Esophagus squamous epithelium (tissue), 5 donors: ENCODE results near the gene FUT3. TPM values are rescaled to one million over a fixed set of nuclear protein-coding genes. Genes with fewer than 3 reads are reported as not detected.
A peak's percentile ranks its signal among the peaks of the same experiment; 100 is the strongest.

Source experiments
- DNase-seq: peaks from one replicate; lab custom pipeline; 2025; lab: John Stamatoyannopoulos, UW
- H3K27ac ChIP-seq, 4 donors: fragments of 200-600 bp; sonication (generic); one replicate each; pipeline ENCODE4 v1.5.1; 2016 to 2019; ENCODE audit warnings: mild to moderate bottlenecking in 1 of 4
- H3K27me3 ChIP-seq, 4 donors: fragments of 200-600 bp; sonication (generic); 1 replicate in 3 of 4; 2 replicates in 1 of 4; pipeline versions ENCODE4 v1.5.1 to v1.6.0; 2017 to 2021; ENCODE audit warnings: antibody characterized with exemption in 1 of 4
- H3K36me3 ChIP-seq, 3 donors: fragments of 200-600 bp; sonication (generic); one replicate each; pipeline ENCODE4 v1.5.1; 2016 to 2019
- H3K4me1 ChIP-seq, 3 donors: fragments of 200-600 bp; sonication (generic); one replicate each; pipeline ENCODE4 v1.5.1; 2017 to 2019
- H3K4me3 ChIP-seq, 4 donors: fragments of 200-600 bp; sonication (generic); 1 replicate in 3 of 4; 2 replicates in 1 of 4; pipeline ENCODE4 v1.5.1; 2016 to 2019; ENCODE audit warnings: mild to moderate bottlenecking in 2 of 4, moderate library complexity in 1 of 4
- H3K9me3 ChIP-seq, 3 donors: fragments of 200-600 bp; sonication (generic); one replicate each; pipeline ENCODE4 v1.5.1; 2016 to 2019
- POLR2A ChIP-seq, 4 donors: fragments of 450-650 bp; IDR thresholded peaks; one replicate each; pipeline ENCODE4 v1.6.1; 2017; ENCODE audit warnings: antibody characterized with exemption in 4 of 4, mild to moderate bottlenecking in 4 of 4, moderate library complexity in 3 of 4
- WGBS, 2 donors: methylation state at CpG; one replicate each; pipeline ENCODE4 v1.1.5; 2018; 5-methylcytosine and 5-hydroxymethylcytosine counted together
- intact Hi-C: fragments of 100-400 bp; cut with DNase I; formaldehyde crosslinking; loops from one replicate; pipeline ENCODE4 v1.15.0; 2022
- total RNA-seq, 4 donors: library from RNA; depleted of rRNA; stranded (reverse); fragments of >200 nt; gene quantifications; one replicate each; pipeline ENCODE4 v1.1.0, GENCODE V29; 2016
- TF ChIP-seq, protein P1 (sequence below), 6 experiments: fragments of 450-650 bp in 4 of 6; fragments of 200-600 bp in 2 of 6; sonication (generic) in 2 of 6; IDR thresholded peaks; one replicate each; pipeline ENCODE4 v1.5.1; 2016 to 2019; ENCODE audit warnings: antibody characterized with exemption in 6 of 6, mild to moderate bottlenecking in 4 of 6, moderate library complexity in 4 of 6
- donor health status: DM: yes; HTN: yes; CAD: no.

FUT3 gene
- total RNA-seq, 4 donors from 2014 or later = 51.7 to 145 (median 84.8) TPM

DNA sequence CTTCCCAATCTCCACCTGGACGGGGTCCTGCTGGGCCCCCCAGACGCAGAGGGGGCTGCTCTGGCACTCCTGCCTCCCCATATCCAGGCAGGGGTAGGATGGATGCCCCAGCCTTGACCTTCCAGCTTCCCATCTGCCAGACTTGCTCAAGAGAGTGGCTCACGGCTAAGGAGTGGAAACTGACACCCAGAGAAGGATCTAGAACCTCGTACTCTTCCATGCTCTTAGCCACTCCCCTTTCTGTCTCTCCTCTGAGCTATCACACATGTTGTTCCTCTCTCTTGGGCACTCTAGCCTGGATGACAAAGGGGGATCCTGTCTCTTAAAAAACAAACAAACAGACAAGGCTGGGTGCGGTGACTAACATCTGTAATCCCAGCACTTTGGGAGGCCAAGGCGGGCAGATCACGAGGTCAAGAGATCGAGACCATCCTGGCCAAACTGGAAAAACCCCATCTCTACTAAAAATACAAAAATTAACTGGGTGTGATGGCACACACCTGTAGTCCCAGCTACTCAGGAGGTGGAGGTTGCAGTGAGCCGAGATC is 31.2 kb upstream of the FUT3 start:
- no peaks in the 10 kb centered on the region for H3K9me3 ChIP-seq
- TF ChIP-seq POLR2A (IDR thresholded peaks at IDR 0.05) = no peak
- TF ChIP-seq, protein P1, sequence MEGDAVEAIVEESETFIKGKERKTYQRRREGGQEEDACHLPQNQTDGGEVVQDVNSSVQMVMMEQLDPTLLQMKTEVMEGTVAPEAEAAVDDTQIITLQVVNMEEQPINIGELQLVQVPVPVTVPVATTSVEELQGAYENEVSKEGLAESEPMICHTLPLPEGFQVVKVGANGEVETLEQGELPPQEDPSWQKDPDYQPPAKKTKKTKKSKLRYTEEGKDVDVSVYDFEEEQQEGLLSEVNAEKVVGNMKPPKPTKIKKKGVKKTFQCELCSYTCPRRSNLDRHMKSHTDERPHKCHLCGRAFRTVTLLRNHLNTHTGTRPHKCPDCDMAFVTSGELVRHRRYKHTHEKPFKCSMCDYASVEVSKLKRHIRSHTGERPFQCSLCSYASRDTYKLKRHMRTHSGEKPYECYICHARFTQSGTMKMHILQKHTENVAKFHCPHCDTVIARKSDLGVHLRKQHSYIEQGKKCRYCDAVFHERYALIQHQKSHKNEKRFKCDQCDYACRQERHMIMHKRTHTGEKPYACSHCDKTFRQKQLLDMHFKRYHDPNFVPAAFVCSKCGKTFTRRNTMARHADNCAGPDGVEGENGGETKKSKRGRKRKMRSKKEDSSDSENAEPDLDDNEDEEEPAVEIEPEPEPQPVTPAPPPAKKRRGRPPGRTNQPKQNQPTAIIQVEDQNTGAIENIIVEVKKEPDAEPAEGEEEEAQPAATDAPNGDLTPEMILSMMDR (IDR thresholded peaks at IDR 0.05) = no peak
- peaks cover 4 to 49% (median 10%) of the 10 kb centered on the region in 3 donors for H3K4me1 ChIP-seq
- H3K27ac ChIP-seq = peak overlapping the region; percentile 45 to 86 (median 64)
- intact Hi-C loops = no loop called here
- H3K27me3 ChIP-seq = peaks cover 0 to 54% (median 0%) of the 10 kb centered on the region in 4 donors
- no peak for DNase-seq
- no peaks in the 10 kb centered on the region for H3K36me3 ChIP-seq
- WGBS, 2 donors = 34 to 46% methylated on average over 5 to 7 of the region's 9 CpGs
- H3K4me3 ChIP-seq = no peak overlapping the region

DNA sequence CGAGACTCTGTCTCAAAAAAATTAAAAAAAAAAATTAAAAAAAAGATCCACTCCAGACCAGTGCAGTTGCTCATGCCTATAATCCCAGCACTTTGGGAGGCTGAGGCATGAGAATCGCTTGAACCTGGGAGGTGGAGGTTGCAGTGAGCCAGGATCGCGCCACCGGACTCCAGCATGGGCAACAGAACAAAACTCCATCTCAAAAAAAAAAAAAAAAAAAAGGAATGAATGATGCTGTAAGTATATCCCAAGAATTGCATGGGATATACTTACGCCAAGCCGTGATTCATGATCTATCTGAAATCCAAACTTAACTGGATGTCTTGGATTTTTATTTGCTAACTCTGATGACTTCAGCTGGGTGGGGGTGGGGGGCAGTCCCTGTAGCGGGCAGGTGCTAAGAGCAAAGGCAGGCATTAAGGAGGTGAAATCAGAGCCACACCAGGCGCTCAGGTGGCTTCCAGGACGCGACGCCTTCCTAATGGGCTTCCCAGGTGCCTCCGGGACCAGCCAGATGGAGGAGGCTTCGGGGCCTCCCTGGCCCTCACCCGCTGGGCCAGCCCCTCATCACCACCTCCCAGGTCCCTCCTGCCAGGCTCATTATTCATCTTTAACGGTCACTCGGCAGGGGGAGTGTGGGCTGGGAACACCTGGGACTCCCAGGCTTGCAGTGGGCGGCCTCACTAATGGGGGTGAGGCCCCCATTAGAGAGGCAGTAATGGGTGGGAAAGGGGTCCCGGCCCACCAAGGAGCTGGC is 30.5 kb upstream of the FUT3 start:
- 63% methylated on average over 8 to 15 of the region's 19 CpGs for WGBS, 2 donors
- Histone ChIP-seq H3K27me3 (peaks cover 0 to 60% (median 0%) of the 10 kb centered on the region in 4 donors), H3K4me1 (peaks cover 4 to 49% (median 10%) of the 10 kb centered on the region in 3 donors), H3K36me3 (no peaks in the 10 kb centered on the region), H3K27ac (peak overlapping the region; percentile 45 to 86 (median 68)), H3K9me3 (no peaks in the 10 kb centered on the region), H3K4me3 (no peak overlapping the region)
- no peak for DNase-seq
- TF ChIP-seq, protein P1 (IDR thresholded peaks at IDR 0.05) = no peak
- no peak for TF ChIP-seq POLR2A (IDR thresholded peaks at IDR 0.05)
- intact Hi-C loops = no loop called here

DNA sequence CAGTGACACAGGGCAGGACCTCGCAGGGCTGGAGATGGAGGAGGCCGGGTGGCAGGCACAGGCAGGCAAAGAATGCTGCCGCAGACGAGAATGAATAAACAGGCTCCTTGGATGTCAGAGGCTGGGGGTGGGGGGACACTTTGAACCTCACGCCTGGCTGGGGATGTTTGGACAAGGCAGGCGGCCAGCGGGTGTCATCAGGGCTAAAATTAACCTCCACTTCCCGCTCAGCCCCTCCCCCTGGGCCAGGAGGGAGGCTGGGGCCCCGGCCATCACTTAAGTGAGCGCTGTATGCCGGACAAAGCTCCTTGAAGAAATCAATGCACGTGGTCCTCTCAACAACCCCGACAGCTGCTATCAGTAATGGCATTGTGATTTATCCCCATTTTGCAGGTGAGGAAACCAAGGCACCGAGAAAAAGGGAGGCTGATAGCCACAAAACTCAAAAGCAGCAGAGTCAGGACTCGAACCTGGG is 29.4 kb upstream of the FUT3 start:
- H3K4me1 ChIP-seq = peaks cover 4 to 49% (median 10%) of the 10 kb centered on the region in 3 donors
- no peaks in the 10 kb centered on the region for H3K36me3 ChIP-seq
- H3K27ac ChIP-seq = peak overlapping the region; percentile 42 to 68 (median 64)
- WGBS, 2 donors = 13 to 25% methylated on average over 4 to 6 of the region's 15 CpGs
- H3K4me3 ChIP-seq = no peak overlapping the region
- no peaks in the 10 kb centered on the region for H3K9me3 ChIP-seq
- peaks cover 0 to 60% (median 0%) of the 10 kb centered on the region in 4 donors for H3K27me3 ChIP-seq
- DNase-seq = no peak
- no peak for TF ChIP-seq POLR2A (IDR thresholded peaks at IDR 0.05)
- TF ChIP-seq, protein P1 (IDR thresholded peaks at IDR 0.05) = no peak
- intact Hi-C loops = no loop called here

DNA sequence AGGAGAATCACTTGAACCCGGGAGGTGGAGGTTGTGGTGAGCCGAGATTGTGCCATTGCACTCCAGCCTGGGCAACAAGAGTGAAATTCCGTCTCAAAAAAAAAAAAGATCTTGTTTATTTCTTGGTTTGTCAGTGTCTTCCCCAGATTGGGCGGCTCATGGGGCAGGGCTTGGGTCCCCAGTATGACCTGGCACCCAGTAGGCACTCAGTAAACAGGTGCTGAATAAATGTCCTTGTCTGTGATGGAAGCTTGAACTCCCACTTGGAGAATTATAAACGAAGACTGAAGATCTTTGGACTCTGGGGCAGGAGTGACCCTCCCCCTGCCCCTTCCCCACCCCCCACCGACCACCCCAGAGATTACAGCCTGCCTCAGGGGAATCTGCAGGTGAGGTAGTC is 28.9 kb upstream of the FUT3 start:
- Histone ChIP-seq H3K36me3 (no peaks in the 10 kb centered on the region), H3K4me1 (peaks cover 4 to 49% (median 10%) of the 10 kb centered on the region in 3 donors), H3K9me3 (no peaks in the 10 kb centered on the region), H3K4me3 (no peak overlapping the region), H3K27ac (peak overlapping the region; percentile 42 to 68 (median 64)), H3K27me3 (peaks cover 0 to 60% (median 0%) of the 10 kb centered on the region in 4 donors)
- intact Hi-C loops = no loop called here
- WGBS, 2 donors = 39% methylated on average over 4 of the region's 6 CpGs; no CpG with 5 or more reads in 1 of the 2 donors
- no peak for TF ChIP-seq POLR2A (IDR thresholded peaks at IDR 0.05)
- TF ChIP-seq, protein P1 (IDR thresholded peaks at IDR 0.05) = no peak
- DNase-seq = no peak

DNA sequence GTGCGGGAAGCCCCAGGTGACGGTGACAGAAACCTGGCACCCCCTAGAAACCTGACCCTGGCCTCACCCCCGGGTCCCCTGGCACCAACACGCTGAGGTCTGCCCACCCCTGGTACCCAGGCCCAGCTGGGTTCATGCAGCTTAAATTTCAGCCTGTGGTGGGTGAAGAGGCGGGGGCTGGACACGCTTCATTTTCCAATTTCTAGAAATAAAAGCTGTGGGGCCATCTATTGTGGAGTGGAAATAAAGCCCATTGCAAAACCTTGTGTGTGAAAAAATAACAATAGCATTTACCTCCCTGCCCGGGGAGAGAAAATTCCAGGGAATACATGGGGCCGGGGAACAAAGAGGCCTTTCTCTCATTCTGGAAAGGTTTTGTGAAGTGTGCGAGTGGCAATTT is 26.6 kb upstream of the FUT3 start:
- intact Hi-C loops = no loop called here
- no peaks in the 10 kb centered on the region for H3K9me3 ChIP-seq
- no peak for TF ChIP-seq POLR2A (IDR thresholded peaks at IDR 0.05)
- TF ChIP-seq, protein P1 (IDR thresholded peaks at IDR 0.05) = no peak
- 67 to 72% methylated on average over 4 to 6 of the region's 9 CpGs for WGBS, 2 donors
- H3K4me1 ChIP-seq = peaks cover 8 to 36% (median 10%) of the 10 kb centered on the region in 3 donors
- H3K27ac ChIP-seq = no peak overlapping the region
- H3K36me3 ChIP-seq = no peaks in the 10 kb centered on the region
- peaks cover 0 to 60% (median 0%) of the 10 kb centered on the region in 4 donors for H3K27me3 ChIP-seq
- DNase-seq = no peak
- H3K4me3 ChIP-seq = no peak overlapping the region
